A549 (cell line): ENCODE data around the gene CAMKMT.

Experiments
- CBX8 ChIP-seq: fragments of 200-600 bp; sonication (generic); IDR thresholded peaks from 2 replicates; pipeline ENCODE4 v1.6.1; 2016
- ESRRA ChIP-seq: fragments of 150-350 bp; IDR thresholded peaks from 2 replicates; pipeline ENCODE4 v1.6.1; 2014; ENCODE audit warnings: mild to moderate bottlenecking, low read length, borderline replicate concordance
- MAFK ChIP-seq: fragments of 450-650 bp; IDR thresholded peaks from 2 replicates; pipeline ENCODE4 v1.6.1; 2014; ENCODE audit not compliant: partially characterized antibody
- MYC ChIP-seq: IDR thresholded peaks from 2 replicates; pipeline ENCODE4 v1.6.1; 2012; ENCODE audit warnings: mild to moderate bottlenecking, inconsistent platforms, low read length, improper control_type of control experiment, borderline replicate concordance
- POLR2A ChIP-seq: IDR thresholded peaks from 2 replicates; pipeline ENCODE4 v1.6.1; 2012; ENCODE audit warnings: mild to moderate bottlenecking, low read length
- POLR2AphosphoS2 ChIP-seq: conservative IDR thresholded peaks from 2 replicates; pipeline ENCODE4 v1.6.1; 2012; ENCODE audit warnings: low read length, improper control_type of control experiment, inconsistent platforms
- RCOR1 ChIP-seq: fragments of 150-350 bp; IDR thresholded peaks from 2 replicates; pipeline ENCODE4 v1.6.1; 2014; ENCODE audit warnings: antibody characterized with exemption, low read length, low read depth
- RFX5 ChIP-seq: fragments of 450-650 bp; IDR thresholded peaks from 2 replicates; pipeline ENCODE4 v1.7.1; 2014; ENCODE audit warnings: antibody characterized with exemption, mild to moderate bottlenecking, moderate library complexity
- TF ChIP-seq, protein P1 (sequence below): fragments of 200-600 bp; sonication (generic); IDR thresholded peaks from 2 replicates; pipeline ENCODE4 v1.6.1; 2016; ENCODE audit warnings: antibody characterized with exemption, mild to moderate bottlenecking, moderate library complexity
- TF ChIP-seq, protein P2 (sequence below): fragments of >200 bp; sonication (Bioruptor Twin); formaldehyde crosslinking; IDR thresholded peaks from 3 replicates; pipeline ENCODE4 v1.5.1; 2016
- TF ChIP-seq, protein P3 (sequence below): IDR thresholded peaks from 2 replicates; pipeline ENCODE4 v1.6.1; 2012

DNA sequence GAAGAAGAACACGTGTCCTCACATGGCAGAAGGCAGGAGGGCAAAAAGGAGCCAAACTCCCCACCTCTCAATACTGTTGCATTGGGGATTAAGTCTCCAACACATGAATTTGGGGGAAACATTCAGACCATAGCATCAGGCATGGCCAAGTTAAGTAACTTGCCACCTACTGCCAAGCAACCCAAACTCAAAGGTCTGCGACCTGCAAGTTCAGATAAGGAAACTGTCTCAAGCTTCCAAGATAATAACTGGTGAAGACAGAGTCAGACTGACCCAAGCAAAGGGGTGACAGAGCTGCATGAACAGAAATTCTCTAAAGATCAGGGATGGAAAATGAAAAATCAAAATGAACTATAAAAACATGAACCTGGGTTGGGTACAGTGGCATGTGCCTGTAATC, 391.0 kb downstream of the CAMKMT start:
- TF ChIP-seq RCOR1, result no peak
- TF ChIP-seq MYC, result no peak
- TF ChIP-seq, protein P1, sequence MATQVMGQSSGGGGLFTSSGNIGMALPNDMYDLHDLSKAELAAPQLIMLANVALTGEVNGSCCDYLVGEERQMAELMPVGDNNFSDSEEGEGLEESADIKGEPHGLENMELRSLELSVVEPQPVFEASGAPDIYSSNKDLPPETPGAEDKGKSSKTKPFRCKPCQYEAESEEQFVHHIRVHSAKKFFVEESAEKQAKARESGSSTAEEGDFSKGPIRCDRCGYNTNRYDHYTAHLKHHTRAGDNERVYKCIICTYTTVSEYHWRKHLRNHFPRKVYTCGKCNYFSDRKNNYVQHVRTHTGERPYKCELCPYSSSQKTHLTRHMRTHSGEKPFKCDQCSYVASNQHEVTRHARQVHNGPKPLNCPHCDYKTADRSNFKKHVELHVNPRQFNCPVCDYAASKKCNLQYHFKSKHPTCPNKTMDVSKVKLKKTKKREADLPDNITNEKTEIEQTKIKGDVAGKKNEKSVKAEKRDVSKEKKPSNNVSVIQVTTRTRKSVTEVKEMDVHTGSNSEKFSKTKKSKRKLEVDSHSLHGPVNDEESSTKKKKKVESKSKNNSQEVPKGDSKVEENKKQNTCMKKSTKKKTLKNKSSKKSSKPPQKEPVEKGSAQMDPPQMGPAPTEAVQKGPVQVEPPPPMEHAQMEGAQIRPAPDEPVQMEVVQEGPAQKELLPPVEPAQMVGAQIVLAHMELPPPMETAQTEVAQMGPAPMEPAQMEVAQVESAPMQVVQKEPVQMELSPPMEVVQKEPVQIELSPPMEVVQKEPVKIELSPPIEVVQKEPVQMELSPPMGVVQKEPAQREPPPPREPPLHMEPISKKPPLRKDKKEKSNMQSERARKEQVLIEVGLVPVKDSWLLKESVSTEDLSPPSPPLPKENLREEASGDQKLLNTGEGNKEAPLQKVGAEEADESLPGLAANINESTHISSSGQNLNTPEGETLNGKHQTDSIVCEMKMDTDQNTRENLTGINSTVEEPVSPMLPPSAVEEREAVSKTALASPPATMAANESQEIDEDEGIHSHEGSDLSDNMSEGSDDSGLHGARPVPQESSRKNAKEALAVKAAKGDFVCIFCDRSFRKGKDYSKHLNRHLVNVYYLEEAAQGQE, result no peak
- TF ChIP-seq MAFK, result no peak
- TF ChIP-seq RFX5, result no peak
- TF ChIP-seq, protein P2, sequence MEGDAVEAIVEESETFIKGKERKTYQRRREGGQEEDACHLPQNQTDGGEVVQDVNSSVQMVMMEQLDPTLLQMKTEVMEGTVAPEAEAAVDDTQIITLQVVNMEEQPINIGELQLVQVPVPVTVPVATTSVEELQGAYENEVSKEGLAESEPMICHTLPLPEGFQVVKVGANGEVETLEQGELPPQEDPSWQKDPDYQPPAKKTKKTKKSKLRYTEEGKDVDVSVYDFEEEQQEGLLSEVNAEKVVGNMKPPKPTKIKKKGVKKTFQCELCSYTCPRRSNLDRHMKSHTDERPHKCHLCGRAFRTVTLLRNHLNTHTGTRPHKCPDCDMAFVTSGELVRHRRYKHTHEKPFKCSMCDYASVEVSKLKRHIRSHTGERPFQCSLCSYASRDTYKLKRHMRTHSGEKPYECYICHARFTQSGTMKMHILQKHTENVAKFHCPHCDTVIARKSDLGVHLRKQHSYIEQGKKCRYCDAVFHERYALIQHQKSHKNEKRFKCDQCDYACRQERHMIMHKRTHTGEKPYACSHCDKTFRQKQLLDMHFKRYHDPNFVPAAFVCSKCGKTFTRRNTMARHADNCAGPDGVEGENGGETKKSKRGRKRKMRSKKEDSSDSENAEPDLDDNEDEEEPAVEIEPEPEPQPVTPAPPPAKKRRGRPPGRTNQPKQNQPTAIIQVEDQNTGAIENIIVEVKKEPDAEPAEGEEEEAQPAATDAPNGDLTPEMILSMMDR, result no peak
- no peak for TF ChIP-seq ESRRA
- TF ChIP-seq CBX8, result no peak
- no peak for TF ChIP-seq POLR2A
- TF ChIP-seq, protein P3, sequence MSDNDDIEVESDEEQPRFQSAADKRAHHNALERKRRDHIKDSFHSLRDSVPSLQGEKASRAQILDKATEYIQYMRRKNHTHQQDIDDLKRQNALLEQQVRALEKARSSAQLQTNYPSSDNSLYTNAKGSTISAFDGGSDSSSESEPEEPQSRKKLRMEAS, result no peak
- no peak for TF ChIP-seq POLR2AphosphoS2
